ENCODE measurements around the gene UGT3A2. TPM values are rescaled to one million over a fixed set of nuclear protein-coding genes. Genes with fewer than 3 reads are reported as not detected.
"Not testable (repeated sequence)": the region's sequence is repeated elsewhere in the genome, so short reads cannot be mapped to it uniquely, and the experiment has no call there.

Gene UGT3A2
- polyA plus RNA-seq, 1 donor: 0.68 TPM

- DNase-seq (ENCODE audit: low read depth): no peak
Measured at GRCh38 chr5:36052538-36052937, 14.1 kb downstream of the UGT3A2 start.

- no peak for DNase-seq (ENCODE audit: low read depth)
Measured at GRCh38 chr5:36049949-36050348, 16.7 kb downstream of the UGT3A2 start.

- no peak for DNase-seq (ENCODE audit: low read depth)
Measured at GRCh38 chr5:36047384-36048160, 19.1 kb downstream of the UGT3A2 start.

GRCh38 chr5:36045895-36046294 lies 20.8 kb downstream of the UGT3A2 start:
- no peak for DNase-seq (ENCODE audit: low read depth)

GRCh38 chr5:36041537-36041845 lies 25.2 kb downstream of the UGT3A2 start:
- DNase-seq (ENCODE audit: low read depth): no peak

- DNase-seq (ENCODE audit: low read depth): no peak
Measured at GRCh38 chr5:36040651-36041536, 25.8 kb downstream of the UGT3A2 start.

GRCh38 chr5:36035696-36036095 lies 31.0 kb downstream of the UGT3A2 start:
- no peak for DNase-seq (ENCODE audit: low read depth)

- DNase-seq (ENCODE audit: low read depth): not testable (repeated sequence)
Measured at GRCh38 chr5:36034536-36035134, 32.0 kb downstream of the UGT3A2 start.

GRCh38 chr5:36033486-36033885 lies 33.2 kb downstream of the UGT3A2 start:
- DNase-seq (ENCODE audit: low read depth): no peak

GRCh38 chr5:36033047-36033446 lies 33.6 kb downstream of the UGT3A2 start:
- DNase-seq (ENCODE audit: low read depth): no peak

- no peak for DNase-seq (ENCODE audit: low read depth)
Measured at GRCh38 chr5:36031223-36031622, 35.5 kb downstream of the UGT3A2 start.

- DNase-seq (ENCODE audit: low read depth): no peak
Measured at GRCh38 chr5:36029914-36030313, 36.8 kb downstream of the UGT3A2 start.

GRCh38 chr5:36028816-36029465 lies 37.7 kb downstream of the UGT3A2 start:
- DNase-seq (ENCODE audit: low read depth): no peak

GRCh38 chr5:36027711-36028110 lies 39.0 kb downstream of the UGT3A2 start:
- no peak for DNase-seq (ENCODE audit: low read depth)

- no peak for DNase-seq (ENCODE audit: low read depth)
Measured at GRCh38 chr5:36026706-36027465, 39.8 kb downstream of the UGT3A2 start.

- DNase-seq (ENCODE audit: low read depth): not testable (repeated sequence)
Measured at GRCh38 chr5:36022246-36022645, 44.4 kb downstream of the UGT3A2 start.

- DNase-seq (ENCODE audit: low read depth): not testable (repeated sequence)
Measured at GRCh38 chr5:36019584-36019983, 47.1 kb downstream of the UGT3A2 start.

GRCh38 chr5:36017622-36018021 lies 49.1 kb downstream of the UGT3A2 start:
- no peak for DNase-seq (ENCODE audit: low read depth)

GRCh38 chr5:36017004-36017403 lies 49.7 kb downstream of the UGT3A2 start:
- DNase-seq (ENCODE audit: low read depth): no peak

GRCh38 chr5:36013182-36013581 lies 53.5 kb downstream of the UGT3A2 start:
- DNase-seq (ENCODE audit: low read depth): no peak

- DNase-seq (ENCODE audit: low read depth): no peak
Measured at GRCh38 chr5:36009698-36010097, 57.0 kb downstream of the UGT3A2 start.
